ENCODE measurements around the gene DCTN5. TPM values are rescaled to one million over a fixed set of nuclear protein-coding genes. Genes with fewer than 3 reads are reported as not detected.
A peak's percentile ranks its signal among the peaks of the same experiment; 100 is the strongest.

DCTN5 gene
- total and polyA plus RNA-seq, 2 of the 13 experiments (the other 11 are each of a cell fraction or from before 2014, with no cell fraction given) = 105 to 207 TPM

DNA sequence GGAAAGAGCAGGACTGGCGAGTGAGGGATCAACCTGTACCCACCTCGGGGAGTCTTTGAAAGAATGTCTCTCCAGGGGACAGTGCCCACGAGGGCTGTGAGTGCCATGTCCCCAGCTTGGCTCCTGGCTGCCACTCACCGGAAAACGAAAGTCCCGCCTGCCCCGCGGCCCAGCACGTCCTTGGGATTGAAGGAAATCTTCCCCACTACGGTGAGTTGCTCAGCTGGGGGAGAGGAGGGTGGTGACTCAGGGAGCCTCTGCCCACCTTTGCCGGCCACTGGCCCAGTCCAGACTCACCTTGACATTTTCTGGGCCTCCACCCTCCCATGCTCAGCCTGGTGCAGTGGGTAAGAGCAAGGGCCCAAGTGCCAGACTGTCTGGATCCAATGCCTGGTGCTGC lies 54.5 kb downstream of the DCTN5 start (continued):
- TF ChIP-seq ZNF121 (CRISPR knock-in tag; IDR thresholded peaks at IDR 0.05) (0 out of 2 replicates have a peak, but pooled peaks have one; percentile 58), ZNF296 (CRISPR knock-in tag; conservative IDR thresholded peaks at IDR 0.05) (no peak), ZBTB21 (CRISPR knock-in tag; IDR thresholded peaks at IDR 0.05) (no peak), ZNF546 (CRISPR knock-in tag; conservative IDR thresholded peaks at IDR 0.05) (no peak), ZNF101 (CRISPR knock-in tag; IDR thresholded peaks at IDR 0.05; ENCODE audit: borderline replicate concordance, low read depth) (no peak), ZNF576 (CRISPR knock-in tag; IDR thresholded peaks at IDR 0.05) (no peak), MXD4 (CRISPR knock-in tag; IDR thresholded peaks at IDR 0.05) (0 out of 2 replicates have a peak, but pooled peaks have one; percentile 1), SNAPC4 (CRISPR knock-in tag; IDR thresholded peaks at IDR 0.05) (no peak), ZNF629 (CRISPR knock-in tag; conservative IDR thresholded peaks at IDR 0.05) (no peak), NRL (CRISPR knock-in tag; IDR thresholded peaks at IDR 0.05; ENCODE audit: borderline replicate concordance) (0 out of 2 replicates have a peak, but pooled peaks have one; percentile 16), BORCS8-MEF2B (CRISPR knock-in tag; IDR thresholded peaks at IDR 0.05) (no peak), ZMYM3 (CRISPR knock-in tag; IDR thresholded peaks at IDR 0.05) (0 out of 2 replicates have a peak, but pooled peaks have one; percentile 36), ZNF841 (CRISPR knock-in tag; IDR thresholded peaks at IDR 0.05; ENCODE audit: borderline replicate concordance) (no peak), ZNF720 (CRISPR knock-in tag; IDR thresholded peaks at IDR 0.05) (no peak), STAG1 (CRISPR knock-in tag; IDR thresholded peaks at IDR 0.05) (no peak), ZNF709 (CRISPR knock-in tag; IDR thresholded peaks at IDR 0.05) (no peak), AGO1 (IDR thresholded peaks at IDR 0.05; ENCODE audit: low read depth, low read length, poor library complexity, severe bottlenecking) (peak; percentile 2)
- TF ChIP-seq, protein P1, sequence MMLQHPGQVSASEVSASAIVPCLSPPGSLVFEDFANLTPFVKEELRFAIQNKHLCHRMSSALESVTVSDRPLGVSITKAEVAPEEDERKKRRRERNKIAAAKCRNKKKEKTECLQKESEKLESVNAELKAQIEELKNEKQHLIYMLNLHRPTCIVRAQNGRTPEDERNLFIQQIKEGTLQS (CRISPR knock-in tag; IDR thresholded peaks at IDR 0.05) = no peak
- TF ChIP-seq, protein P2, sequence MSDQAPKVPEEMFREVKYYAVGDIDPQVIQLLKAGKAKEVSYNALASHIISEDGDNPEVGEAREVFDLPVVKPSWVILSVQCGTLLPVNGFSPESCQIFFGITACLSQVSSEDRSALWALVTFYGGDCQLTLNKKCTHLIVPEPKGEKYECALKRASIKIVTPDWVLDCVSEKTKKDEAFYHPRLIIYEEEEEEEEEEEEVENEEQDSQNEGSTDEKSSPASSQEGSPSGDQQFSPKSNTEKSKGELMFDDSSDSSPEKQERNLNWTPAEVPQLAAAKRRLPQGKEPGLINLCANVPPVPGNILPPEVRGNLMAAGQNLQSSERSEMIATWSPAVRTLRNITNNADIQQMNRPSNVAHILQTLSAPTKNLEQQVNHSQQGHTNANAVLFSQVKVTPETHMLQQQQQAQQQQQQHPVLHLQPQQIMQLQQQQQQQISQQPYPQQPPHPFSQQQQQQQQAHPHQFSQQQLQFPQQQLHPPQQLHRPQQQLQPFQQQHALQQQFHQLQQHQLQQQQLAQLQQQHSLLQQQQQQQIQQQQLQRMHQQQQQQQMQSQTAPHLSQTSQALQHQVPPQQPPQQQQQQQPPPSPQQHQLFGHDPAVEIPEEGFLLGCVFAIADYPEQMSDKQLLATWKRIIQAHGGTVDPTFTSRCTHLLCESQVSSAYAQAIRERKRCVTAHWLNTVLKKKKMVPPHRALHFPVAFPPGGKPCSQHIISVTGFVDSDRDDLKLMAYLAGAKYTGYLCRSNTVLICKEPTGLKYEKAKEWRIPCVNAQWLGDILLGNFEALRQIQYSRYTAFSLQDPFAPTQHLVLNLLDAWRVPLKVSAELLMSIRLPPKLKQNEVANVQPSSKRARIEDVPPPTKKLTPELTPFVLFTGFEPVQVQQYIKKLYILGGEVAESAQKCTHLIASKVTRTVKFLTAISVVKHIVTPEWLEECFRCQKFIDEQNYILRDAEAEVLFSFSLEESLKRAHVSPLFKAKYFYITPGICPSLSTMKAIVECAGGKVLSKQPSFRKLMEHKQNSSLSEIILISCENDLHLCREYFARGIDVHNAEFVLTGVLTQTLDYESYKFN (CRISPR knock-in tag; conservative IDR thresholded peaks at IDR 0.05) = no peak
- TF ChIP-seq, protein P3, sequence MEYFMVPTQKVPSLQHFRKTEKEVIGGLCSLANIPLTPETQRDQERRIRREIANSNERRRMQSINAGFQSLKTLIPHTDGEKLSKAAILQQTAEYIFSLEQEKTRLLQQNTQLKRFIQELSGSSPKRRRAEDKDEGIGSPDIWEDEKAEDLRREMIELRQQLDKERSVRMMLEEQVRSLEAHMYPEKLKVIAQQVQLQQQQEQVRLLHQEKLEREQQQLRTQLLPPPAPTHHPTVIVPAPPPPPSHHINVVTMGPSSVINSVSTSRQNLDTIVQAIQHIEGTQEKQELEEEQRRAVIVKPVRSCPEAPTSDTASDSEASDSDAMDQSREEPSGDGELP (IDR thresholded peaks at IDR 0.05; ENCODE audit: borderline replicate concordance, low read depth) = no peak
